DND-41 (cell line): ENCODE data around the gene ITM2B.

Source experiments
- ATAC-seq: fragments of 200-7000 bp; cut with Tn5 transposase; 3 replicates; pipeline ENCODE4 v1.9.1; 2021; ENCODE audit warnings: low read depth; ENCODE audit not compliant: insufficient read depth
- DNase-seq: peaks from one replicate; pipeline ENCODE4 v3.0.0-alpha.2; 2020
- H2AFZ ChIP-seq: 2 replicates; pipeline ENCODE4 v1.6.0; 2012; ENCODE audit warnings: low read depth, low read length
- H3K27ac ChIP-seq: 2 replicates; pipeline ENCODE4 v1.5.1; 2012; ENCODE audit warnings: low read length, inconsistent platforms
- H3K27me3 ChIP-seq: fragments of 200-600 bp; sonication (generic); 2 replicates; pipeline ENCODE4 v1.6.0; 2012; ENCODE audit warnings: low read length, mild to moderate bottlenecking, inconsistent platforms; ENCODE audit not compliant: insufficient read depth, poor library complexity
- H3K36me3 ChIP-seq: 2 replicates; pipeline ENCODE4 v1.5.1; 2012; ENCODE audit warnings: low read length, inconsistent platforms; ENCODE audit not compliant: insufficient read depth
- H3K4me1 ChIP-seq: 2 replicates; pipeline ENCODE4 v1.5.1; 2012; ENCODE audit warnings: mild to moderate bottlenecking, low read length; ENCODE audit not compliant: insufficient read depth
- H3K4me2 ChIP-seq: 2 replicates; pipeline ENCODE4 v1.6.0; 2012; ENCODE audit warnings: mild to moderate bottlenecking, moderate library complexity, low read length, inconsistent platforms; ENCODE audit not compliant: insufficient read depth
- H3K4me3 ChIP-seq, 2 experiments: fragments of 200-600 bp in 1 of 2; shearing (Covaris generic) in 1 of 2; 2 replicates each; pipeline ENCODE4 v1.5.1; 2012 to 2016; ENCODE audit warnings: inconsistent platforms in 2 of 2, low read length in 2 of 2, mild to moderate bottlenecking in 2 of 2, low read depth in 1 of 2, moderate library complexity in 1 of 2
- H3K79me2 ChIP-seq: 2 replicates; pipeline ENCODE4 v1.6.0; 2012; ENCODE audit warnings: low read length, inconsistent platforms; ENCODE audit not compliant: insufficient read depth
- H3K9ac ChIP-seq: 2 replicates; pipeline ENCODE4 v1.6.0; 2012; ENCODE audit warnings: low read depth, mild to moderate bottlenecking, inconsistent platforms, low read length, moderate library complexity
- H3K9me3 ChIP-seq: 2 replicates; pipeline ENCODE4 v1.5.1; 2012; ENCODE audit warnings: low read length, moderate library complexity, mild to moderate bottlenecking, inconsistent platforms; ENCODE audit not compliant: insufficient read depth, severe bottlenecking
- H4K20me1 ChIP-seq: 2 replicates; pipeline ENCODE4 v1.6.0; 2012; ENCODE audit warnings: low read length; ENCODE audit not compliant: insufficient read depth
- EZH2 ChIP-seq: IDR thresholded peaks from 3 replicates; pipeline ENCODE4 v1.6.1; 2012; ENCODE audit warnings: borderline replicate concordance, low read depth, mild to moderate bottlenecking, moderate library complexity, low read length, inconsistent platforms; ENCODE audit not compliant: severe bottlenecking
- TF ChIP-seq, protein P1 (sequence below): IDR thresholded peaks from 2 replicates; pipeline ENCODE4 v1.5.1; 2012; ENCODE audit warnings: borderline replicate concordance, low read length, moderate library complexity, mild to moderate bottlenecking; ENCODE audit not compliant: poor library complexity, severe bottlenecking; ENCODE audit errors: extremely low read depth

The ITM2B gene

DNA sequence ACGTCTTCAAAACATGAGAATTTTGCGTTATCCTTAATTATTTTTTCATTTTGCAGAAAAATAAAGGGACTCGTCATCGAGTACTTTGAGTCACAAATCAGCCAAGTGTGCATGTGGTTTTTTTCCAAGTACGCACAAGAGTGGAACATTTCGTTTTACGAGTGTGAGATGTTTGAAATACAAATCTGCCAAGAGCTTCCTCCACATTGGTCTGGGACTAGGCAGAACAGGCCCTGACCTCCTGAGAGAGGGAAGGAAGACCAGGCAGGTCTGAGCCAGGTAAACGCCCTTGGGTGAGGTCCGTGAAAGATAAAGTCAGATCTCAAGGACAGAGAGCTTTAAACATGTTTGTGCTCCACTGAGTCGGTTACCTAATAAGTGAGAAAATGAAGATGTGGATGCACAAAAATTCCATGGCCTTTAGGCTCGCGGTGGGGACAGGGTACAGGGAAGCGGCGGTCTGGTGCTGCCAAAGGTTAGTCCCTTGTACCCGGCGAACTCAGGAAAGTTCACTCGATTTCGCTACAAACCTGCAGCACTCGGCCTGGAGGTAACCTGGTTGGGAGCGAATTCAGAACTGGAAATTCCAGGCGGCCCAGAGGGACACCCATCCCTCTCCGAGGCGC lies 473 bp upstream of the ITM2B start:
- no peak for DNase-seq
- Histone ChIP-seq H3K79me2 (peaks cover 49% of the 10 kb centered on the region), H3K9ac (peak overlapping the region; percentile 99), H2AFZ (peak overlapping the region; percentile 81), H3K27me3 (no peaks in the 10 kb centered on the region), H3K4me3 (peak overlapping the region; percentile 70 to 85; a peak in 3 of 4 replicates), H3K36me3 (peaks cover 22% of the 10 kb centered on the region), H3K27ac (peak overlapping the region; percentile 62), H4K20me1 (peaks cover 16% of the 10 kb centered on the region), H3K4me2 (peak overlapping the region; percentile 93), H3K9me3 (no peaks in the 10 kb centered on the region), H3K4me1 (peaks cover 45% of the 10 kb centered on the region)
- ATAC-seq, result peak; percentile 48
- no peak for TF ChIP-seq EZH2
- TF ChIP-seq, protein P1, sequence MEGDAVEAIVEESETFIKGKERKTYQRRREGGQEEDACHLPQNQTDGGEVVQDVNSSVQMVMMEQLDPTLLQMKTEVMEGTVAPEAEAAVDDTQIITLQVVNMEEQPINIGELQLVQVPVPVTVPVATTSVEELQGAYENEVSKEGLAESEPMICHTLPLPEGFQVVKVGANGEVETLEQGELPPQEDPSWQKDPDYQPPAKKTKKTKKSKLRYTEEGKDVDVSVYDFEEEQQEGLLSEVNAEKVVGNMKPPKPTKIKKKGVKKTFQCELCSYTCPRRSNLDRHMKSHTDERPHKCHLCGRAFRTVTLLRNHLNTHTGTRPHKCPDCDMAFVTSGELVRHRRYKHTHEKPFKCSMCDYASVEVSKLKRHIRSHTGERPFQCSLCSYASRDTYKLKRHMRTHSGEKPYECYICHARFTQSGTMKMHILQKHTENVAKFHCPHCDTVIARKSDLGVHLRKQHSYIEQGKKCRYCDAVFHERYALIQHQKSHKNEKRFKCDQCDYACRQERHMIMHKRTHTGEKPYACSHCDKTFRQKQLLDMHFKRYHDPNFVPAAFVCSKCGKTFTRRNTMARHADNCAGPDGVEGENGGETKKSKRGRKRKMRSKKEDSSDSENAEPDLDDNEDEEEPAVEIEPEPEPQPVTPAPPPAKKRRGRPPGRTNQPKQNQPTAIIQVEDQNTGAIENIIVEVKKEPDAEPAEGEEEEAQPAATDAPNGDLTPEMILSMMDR, result no peak

- Histone ChIP-seq H2AFZ (peak overlapping the region; percentile 61), H3K4me3 (peak overlapping the region; percentile 70 to 85), H3K36me3 (peaks cover 26% of the 10 kb centered on the region), H3K4me1 (peaks cover 48% of the 10 kb centered on the region), H4K20me1 (peaks cover 16% of the 10 kb centered on the region), H3K9ac (peak overlapping the region; percentile 99), H3K27ac (peak overlapping the region; percentile 92), H3K4me2 (peak overlapping the region; percentile 79), H3K9me3 (no peaks in the 10 kb centered on the region), H3K27me3 (no peaks in the 10 kb centered on the region), H3K79me2 (peaks cover 64% of the 10 kb centered on the region)
- DNase-seq, result no peak
- ATAC-seq, result peak; percentile 5; the same call in 1 of the 3 replicates
- TF ChIP-seq, protein P1, result no peak
- TF ChIP-seq EZH2, result no peak
These were observed 983 bp downstream of the ITM2B start for GRCh38 chr13:48233889-48234488.

DNA sequence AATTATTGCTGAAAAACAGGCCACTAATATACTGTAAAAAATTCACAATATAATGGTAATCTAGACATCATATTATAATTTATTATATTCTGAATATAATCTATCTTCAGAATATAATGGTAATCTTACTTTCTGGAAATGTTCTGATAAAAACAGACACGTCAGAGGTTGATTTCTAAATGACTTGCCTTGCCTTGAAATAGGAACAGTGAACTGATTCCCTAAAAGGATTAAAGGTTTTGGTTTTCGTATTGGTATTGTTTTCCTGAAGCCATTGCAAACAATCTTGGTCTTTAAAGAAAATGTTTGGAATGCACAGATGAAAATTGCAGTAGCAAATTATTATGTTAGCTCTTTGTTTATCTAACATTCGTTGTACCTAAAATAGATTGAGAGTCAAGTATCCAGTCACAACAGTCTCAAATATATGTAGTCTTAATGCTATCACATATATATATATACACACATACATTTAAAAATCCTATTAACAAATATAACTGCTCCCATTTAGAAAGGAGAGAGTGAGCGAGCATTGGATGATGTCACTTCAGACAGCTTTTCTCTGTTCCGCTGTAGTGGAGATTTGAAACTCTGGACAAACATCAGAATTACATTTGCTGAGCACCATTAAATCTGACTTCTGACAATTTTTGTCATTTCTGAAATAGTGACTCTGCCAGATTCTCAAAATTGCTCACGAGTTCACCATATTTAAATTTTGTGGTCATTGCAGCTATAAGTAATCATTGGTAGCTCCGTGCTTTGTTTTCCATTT lies 1.7 kb downstream of the ITM2B start:
- Histone ChIP-seq H3K36me3 (peaks cover 34% of the 10 kb centered on the region), H4K20me1 (peaks cover 16% of the 10 kb centered on the region), H3K79me2 (peaks cover 72% of the 10 kb centered on the region), H3K27ac (peak overlapping the region; percentile 92; the same call in 1 of the 2 replicates), H3K4me2 (peak overlapping the region; percentile 79), H3K4me1 (peaks cover 48% of the 10 kb centered on the region), H3K27me3 (no peaks in the 10 kb centered on the region), H3K9me3 (no peaks in the 10 kb centered on the region), H2AFZ (no peak overlapping the region), H3K9ac (peak overlapping the region; percentile 99), H3K4me3 (peak overlapping the region; percentile 70 to 85; a peak in 3 of 4 replicates)
- ATAC-seq (no peak), DNase-seq (no peak)
- TF ChIP-seq EZH2, result no peak
- TF ChIP-seq, protein P1, result no peak
